ENCODE measurements around the gene FBF1. TPM values are rescaled to one million over a fixed set of nuclear protein-coding genes. Genes with fewer than 3 reads are reported as not detected.

The FBF1 gene
- total and polyA plus RNA-seq, 8 donors = 7.3 to 13.1 (median 9.0) TPM

DNA sequence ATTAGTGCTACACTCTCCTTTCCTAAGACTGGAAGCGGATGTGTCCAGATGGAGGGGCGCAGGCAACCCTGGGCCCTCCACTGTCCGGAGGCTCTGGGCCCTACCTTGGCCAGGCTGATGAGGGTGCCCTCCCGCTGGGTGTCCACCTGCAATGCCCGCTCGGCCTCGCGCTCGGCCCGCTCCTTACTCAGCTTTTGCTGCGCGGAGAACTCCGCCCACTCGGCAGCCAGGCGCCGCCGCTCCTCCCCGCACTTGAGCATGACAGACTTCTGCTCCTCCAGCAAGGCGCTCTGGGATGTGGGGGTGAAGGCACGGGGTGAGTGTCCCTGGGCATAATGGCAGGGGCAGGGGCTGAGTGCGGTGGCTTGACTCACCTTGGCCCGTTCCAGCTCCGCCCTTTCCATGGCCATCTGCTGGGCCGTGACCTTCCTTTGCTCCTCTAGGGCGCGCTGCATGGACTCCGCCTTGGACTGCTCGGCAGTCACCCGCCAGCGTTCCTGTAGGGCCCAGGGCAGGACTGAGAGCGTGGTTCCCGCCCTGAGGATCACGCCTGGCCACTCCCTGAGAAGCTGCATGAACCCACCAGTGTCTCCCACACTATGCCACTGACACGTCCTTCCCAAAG is 26.1 kb downstream of the FBF1 start:
- intact Hi-C loops (cut with DNase I) = no loop called here
- TF ChIP-seq, protein P1, sequence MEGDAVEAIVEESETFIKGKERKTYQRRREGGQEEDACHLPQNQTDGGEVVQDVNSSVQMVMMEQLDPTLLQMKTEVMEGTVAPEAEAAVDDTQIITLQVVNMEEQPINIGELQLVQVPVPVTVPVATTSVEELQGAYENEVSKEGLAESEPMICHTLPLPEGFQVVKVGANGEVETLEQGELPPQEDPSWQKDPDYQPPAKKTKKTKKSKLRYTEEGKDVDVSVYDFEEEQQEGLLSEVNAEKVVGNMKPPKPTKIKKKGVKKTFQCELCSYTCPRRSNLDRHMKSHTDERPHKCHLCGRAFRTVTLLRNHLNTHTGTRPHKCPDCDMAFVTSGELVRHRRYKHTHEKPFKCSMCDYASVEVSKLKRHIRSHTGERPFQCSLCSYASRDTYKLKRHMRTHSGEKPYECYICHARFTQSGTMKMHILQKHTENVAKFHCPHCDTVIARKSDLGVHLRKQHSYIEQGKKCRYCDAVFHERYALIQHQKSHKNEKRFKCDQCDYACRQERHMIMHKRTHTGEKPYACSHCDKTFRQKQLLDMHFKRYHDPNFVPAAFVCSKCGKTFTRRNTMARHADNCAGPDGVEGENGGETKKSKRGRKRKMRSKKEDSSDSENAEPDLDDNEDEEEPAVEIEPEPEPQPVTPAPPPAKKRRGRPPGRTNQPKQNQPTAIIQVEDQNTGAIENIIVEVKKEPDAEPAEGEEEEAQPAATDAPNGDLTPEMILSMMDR (IDR thresholded peaks at IDR 0.05) = no peak
- no peaks in the 10 kb centered on the region for H3K27me3 ChIP-seq
- H3K9me3 ChIP-seq = no peaks in the 10 kb centered on the region
- no peak overlapping the region for H3K4me3 ChIP-seq
- no peak for DNase-seq
- H3K36me3 ChIP-seq = peaks cover 0 to 20% of the 10 kb centered on the region in 2 donors
- H3K27ac ChIP-seq = no peak overlapping the region
- peaks cover 4 to 11% of the 10 kb centered on the region in 2 donors for H3K4me1 ChIP-seq
- ATAC-seq = no peak

DNA sequence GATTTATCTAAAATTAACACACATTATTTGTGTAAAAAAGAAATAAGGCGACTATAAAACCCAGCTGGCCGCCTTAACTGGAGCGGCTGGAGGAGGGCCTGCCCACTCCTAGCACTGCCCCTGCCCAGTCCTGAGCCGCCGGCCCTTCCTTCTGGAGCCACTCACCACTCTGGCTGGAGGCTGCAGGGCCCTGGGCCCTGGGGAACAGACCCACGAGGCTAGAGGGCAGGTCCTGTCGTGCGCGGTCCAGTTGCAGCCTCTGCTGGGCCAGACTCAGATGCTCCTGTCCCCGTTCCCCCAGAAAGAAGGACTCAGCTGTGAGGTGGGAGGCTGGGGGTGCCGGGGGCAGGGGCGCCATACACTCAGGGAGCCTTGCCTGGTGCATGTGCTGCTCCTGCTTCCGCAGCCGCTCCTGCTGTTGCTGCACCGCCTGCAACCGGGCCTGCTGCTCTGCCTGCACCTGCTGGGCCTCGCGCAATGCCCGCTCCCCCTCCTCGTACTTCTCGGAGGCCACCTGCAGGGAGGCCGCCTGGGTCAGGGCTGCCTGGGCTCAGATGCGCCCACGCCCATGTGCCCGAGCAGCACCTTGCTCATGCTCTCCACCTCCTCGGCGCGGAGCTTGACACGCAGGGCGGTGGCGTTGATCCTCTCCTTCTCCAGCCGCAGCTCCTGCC is 27.2 kb downstream of the FBF1 start:
- Histone ChIP-seq H3K4me3 (no peak overlapping the region), H3K27me3 (no peaks in the 10 kb centered on the region), H3K4me1 (peaks cover 4 to 12% of the 10 kb centered on the region in 2 donors), H3K9me3 (no peaks in the 10 kb centered on the region), H3K27ac (no peak overlapping the region), H3K36me3 (peaks cover 0 to 20% of the 10 kb centered on the region in 2 donors)
- TF ChIP-seq, protein P1 (IDR thresholded peaks at IDR 0.05) = no peak
- DNase-seq = no peak
- no peak for ATAC-seq
- intact Hi-C loops (cut with DNase I) = no loop called here

DNA sequence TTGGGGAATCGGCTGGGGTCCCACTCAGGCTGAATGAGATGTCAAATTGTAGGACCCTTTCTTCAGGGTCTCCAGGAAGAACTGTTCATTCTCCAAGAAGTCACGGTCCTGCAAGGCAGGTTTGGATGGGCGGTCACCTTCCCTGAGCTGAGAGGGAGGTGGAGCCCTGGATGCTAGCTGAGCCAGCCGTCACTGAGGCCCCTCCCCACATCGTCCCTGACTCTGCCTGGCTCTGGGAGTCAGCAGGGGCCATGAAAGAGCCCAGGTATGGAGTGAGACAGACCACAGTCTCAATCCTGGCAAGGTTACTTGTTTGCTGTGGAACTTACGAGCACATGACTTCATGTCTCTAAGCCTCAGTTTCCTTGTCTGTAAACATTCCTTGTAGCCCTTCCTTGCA is 30.1 kb downstream of the FBF1 start:
- Histone ChIP-seq H3K9me3 (no peaks in the 10 kb centered on the region), H3K27me3 (no peaks in the 10 kb centered on the region), H3K27ac (no peak overlapping the region), H3K36me3 (peaks cover 0 to 11% of the 10 kb centered on the region in 2 donors), H3K4me1 (peaks cover 7 to 16% of the 10 kb centered on the region in 2 donors), H3K4me3 (no peak overlapping the region)
- TF ChIP-seq, protein P1 (IDR thresholded peaks at IDR 0.05) = no peak
- ATAC-seq (peak; percentile 67), DNase-seq (peak in 1 of 4 donors; percentile 82)
- intact Hi-C loops (cut with DNase I) = no loop called here

DNA sequence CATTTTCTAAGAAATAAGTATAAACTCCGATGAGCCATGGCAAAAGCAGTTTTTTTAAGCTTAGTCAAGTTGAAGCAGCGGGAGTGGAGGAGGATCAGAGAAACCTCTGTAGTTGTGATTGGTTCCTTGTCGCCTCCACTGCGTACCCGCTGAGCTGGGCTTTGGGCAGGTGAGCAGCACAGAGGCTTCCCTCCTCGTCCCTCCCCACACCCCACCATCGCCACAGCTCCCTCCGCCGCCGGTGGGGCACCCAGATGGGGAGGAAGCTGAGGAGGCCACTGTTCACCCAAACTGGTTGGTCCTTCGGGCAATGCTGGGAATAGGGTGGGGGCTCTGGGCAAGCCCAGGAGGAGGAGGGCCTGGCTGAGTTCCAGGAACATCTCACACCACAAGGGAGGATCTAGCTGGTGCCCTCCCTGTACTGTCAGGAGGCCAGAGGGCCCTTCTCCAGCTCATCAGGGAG is 31.0 kb downstream of the FBF1 start:
- H3K27me3 ChIP-seq = no peaks in the 10 kb centered on the region
- ATAC-seq (no peak), DNase-seq (peak in 1 of 4 donors; percentile 80)
- intact Hi-C loops (cut with DNase I) = loop anchor here in 1 of 2 donors (5.0 kb wide), 1 partner anchor 92 kb away; the partner anchor contains the start of gene CDK3
- no peak overlapping the region for H3K4me3 ChIP-seq
- H3K36me3 ChIP-seq = peaks cover 0 to 11% of the 10 kb centered on the region in 2 donors
- TF ChIP-seq, protein P1 (IDR thresholded peaks at IDR 0.05) = no peak
- no peaks in the 10 kb centered on the region for H3K9me3 ChIP-seq
- no peak overlapping the region for H3K27ac ChIP-seq
- H3K4me1 ChIP-seq = peaks cover 11 to 23% of the 10 kb centered on the region in 2 donors
